COLO668 (cell line): Measurements from ENCODE around the gene MTMR1.

ENCODE experiments used
- DNase-seq: peaks from one replicate; lab custom pipeline; 2025; ENCODE audit not compliant: unreplicated experiment; lab: John Stamatoyannopoulos, UW

Gene MTMR1

GRCh38 chrX:150761819-150762216 is 68.6 kb downstream of the MTMR1 start:
- DNase-seq: no peak

DNA sequence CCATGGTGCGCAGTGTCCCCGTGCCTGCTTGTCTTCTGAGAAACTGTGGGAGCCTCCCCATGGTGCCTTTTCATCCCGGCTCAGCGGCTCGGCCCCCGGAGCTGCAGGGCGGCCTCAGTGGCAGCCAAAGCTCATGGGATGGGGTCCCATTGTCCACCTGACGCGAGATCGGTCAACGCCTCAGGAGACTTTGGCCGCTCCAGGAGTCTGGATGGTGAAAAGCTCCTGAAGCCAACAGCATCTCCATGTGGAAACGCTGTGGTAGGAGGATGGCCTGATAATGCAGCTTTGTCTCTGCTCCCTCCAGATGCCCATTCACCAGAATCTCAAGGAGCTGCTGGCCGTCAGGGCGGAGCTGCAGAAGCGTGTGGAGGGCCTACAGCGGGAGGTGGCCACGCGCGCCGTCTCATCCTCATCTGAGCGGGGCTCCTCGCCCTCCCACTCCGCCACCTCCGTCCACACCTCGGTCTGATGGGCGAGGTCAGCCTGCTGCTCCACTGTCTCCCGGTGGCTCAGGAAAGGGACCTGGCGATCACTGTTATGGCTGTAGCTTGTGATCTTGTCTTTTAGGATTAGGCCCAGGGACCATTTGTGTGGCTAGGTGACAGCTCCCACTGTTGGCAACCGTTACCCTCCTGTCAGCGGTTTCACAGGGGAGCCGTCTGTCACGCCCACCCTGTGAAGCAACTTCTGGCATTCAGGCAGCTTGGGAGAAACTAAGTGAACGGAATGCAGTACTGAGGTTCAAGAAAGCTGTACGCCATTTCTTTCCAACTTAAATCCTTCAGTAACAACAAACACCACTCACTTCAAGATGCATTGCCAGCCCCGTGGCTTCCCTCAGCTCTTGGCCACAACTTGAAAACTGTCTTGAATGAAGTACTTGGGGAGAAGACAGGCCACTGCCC is 69.3 kb downstream of the MTMR1 start:
- no peak for DNase-seq

- no peak for DNase-seq
Measured at GRCh38 chrX:150763303-150763797, 70.2 kb downstream of the MTMR1 start.

GRCh38 chrX:150763810-150764209 is 70.6 kb downstream of the MTMR1 start:
- no peak for DNase-seq

- no peak for DNase-seq
Measured at GRCh38 chrX:150765237-150765636, 72.0 kb downstream of the MTMR1 start.

DNA sequence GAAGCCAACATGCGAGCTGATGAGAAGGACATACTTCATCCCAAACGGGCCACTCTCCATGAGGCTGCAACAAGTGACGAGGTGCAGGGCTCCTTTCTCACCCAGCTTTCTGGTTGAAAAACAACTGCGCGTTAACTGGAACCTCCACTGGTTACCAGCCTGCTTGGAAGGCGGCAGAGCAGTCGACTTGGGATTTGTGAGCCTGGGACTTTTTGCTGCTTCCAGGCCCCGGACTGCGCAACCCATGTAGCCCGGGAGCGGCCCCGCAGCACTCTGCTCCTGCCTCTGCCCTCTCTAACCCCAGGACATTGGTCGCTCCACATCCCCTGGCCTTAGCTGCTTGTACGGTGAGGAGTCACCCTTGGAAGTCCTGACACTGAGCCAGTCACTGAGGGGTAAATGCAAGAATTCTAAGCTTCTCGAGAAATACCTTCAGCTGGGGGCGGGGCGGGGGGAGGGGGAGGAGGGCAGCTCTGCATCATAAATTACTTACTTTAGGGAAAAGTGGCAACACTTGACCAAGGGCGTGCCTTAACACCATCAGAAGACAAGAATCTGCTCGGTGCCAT is 72.7 kb downstream of the MTMR1 start:
- DNase-seq: no peak

GRCh38 chrX:150766351-150767044 is 73.3 kb downstream of the MTMR1 start:
- DNase-seq: no peak

- no peak for DNase-seq
Measured at GRCh38 chrX:150767045-150767395, 73.8 kb downstream of the MTMR1 start.

DNA sequence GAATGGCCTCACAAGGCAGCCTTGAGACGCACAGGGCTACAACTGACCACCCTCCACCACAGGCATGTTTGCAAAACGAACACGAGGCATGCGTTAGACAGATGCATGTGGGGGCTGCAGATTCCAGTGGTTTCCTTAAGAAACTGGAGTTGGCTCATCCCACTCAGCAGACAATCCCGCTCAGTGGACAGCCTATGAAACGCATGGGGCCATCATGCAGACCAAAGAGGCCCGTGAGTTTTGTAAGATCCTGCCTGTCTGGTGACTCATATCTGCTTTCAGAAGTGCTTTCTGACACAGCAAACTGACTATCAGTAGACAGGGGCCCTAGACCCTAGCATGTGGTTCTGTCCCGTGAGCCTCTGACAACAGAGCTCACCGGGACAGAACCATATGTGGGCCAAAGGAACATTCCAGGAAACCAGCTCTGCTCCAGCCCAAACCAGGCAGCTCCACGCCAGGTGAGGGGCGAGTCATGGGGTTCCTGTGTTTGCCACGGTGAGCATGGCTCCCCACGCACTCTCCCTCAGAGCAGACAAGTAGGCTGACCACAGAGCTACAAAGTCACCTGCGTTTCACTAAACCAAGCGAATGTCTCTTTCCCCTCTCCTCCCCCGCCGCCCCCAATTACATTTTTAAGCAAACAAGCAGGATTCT is 74.4 kb downstream of the MTMR1 start:
- no peak for DNase-seq

DNA sequence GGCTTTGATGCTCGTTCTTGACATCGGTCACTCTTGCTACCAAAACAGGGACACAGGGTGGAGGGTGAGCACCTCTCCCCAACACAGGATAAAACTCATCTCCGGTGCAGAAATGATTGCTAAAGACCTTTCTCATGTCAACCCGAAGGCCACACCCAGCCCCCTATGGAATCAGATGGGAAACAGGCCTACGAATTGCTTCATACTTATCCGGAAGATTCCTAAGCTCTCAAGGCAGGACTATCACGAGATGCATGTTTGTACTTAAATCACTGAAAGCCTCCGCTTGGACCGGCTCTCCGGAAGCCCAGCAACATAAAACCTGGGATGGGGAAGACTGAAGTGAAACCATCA is 74.9 kb downstream of the MTMR1 start:
- DNase-seq: no peak

DNA sequence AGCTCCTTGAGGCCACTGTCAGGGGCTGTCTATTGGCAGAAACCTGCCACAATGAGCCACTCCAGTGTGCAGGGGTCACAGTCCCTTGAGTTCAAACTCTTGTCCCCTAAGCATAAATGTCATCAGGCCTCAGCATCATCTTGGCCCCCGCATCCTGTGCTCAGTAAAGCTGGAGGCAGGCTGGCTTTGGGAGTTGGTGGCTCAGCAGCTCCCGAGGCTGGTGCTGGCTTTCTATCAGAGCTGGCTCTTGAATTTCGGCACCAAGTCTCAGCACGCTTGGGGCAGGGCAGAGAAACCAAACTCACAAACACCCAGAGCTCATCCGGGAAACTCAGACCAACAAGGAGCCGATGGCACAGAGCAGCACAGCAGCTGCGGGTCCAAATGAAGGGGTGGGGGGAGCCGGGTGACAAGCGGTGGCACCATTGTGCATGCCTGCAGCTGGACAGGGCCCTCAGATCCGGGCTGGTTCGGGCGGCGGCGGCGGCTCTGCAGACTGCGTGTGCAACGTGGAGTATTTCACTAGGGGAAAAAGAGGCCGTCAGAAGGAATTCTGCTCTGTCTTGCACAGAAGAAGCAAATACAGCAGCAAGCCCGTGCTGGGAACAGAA is 75.5 kb downstream of the MTMR1 start:
- no peak for DNase-seq

- DNase-seq: no peak
Measured at GRCh38 chrX:150769408-150769807, 76.2 kb downstream of the MTMR1 start.

- DNase-seq: no peak
Measured at GRCh38 chrX:150770623-150771022, 77.4 kb downstream of the MTMR1 start.

GRCh38 chrX:150771116-150771515 is 77.9 kb downstream of the MTMR1 start:
- peak; percentile 70 for DNase-seq

- peak; percentile 88 for DNase-seq
Measured at GRCh38 chrX:150772150-150772970, 79.2 kb downstream of the MTMR1 start.

DNA sequence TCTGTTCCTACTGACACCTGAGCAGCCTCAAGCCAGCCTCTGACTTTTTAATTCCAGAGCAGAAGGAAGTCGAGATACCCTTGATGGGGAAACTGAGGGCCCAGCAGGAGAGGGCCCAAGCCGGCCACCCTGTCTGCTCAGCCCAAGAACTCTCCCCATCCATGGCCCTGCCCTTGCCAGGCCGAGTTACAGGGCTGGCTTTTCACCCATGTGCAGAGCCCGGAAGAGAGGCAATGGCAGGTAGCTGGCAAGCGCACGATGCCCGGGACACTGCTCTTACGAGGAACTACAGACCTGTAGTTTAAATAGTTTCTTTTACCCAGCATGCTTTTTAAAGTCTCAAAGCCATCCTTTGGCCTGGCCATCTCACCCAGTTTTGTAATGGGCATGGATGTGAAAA is 79.9 kb downstream of the MTMR1 start:
- DNase-seq: no peak

GRCh38 chrX:150773634-150774033 is 80.4 kb downstream of the MTMR1 start:
- DNase-seq: no peak

GRCh38 chrX:150774798-150775568 is 81.8 kb downstream of the MTMR1 start:
- DNase-seq: no peak

DNA sequence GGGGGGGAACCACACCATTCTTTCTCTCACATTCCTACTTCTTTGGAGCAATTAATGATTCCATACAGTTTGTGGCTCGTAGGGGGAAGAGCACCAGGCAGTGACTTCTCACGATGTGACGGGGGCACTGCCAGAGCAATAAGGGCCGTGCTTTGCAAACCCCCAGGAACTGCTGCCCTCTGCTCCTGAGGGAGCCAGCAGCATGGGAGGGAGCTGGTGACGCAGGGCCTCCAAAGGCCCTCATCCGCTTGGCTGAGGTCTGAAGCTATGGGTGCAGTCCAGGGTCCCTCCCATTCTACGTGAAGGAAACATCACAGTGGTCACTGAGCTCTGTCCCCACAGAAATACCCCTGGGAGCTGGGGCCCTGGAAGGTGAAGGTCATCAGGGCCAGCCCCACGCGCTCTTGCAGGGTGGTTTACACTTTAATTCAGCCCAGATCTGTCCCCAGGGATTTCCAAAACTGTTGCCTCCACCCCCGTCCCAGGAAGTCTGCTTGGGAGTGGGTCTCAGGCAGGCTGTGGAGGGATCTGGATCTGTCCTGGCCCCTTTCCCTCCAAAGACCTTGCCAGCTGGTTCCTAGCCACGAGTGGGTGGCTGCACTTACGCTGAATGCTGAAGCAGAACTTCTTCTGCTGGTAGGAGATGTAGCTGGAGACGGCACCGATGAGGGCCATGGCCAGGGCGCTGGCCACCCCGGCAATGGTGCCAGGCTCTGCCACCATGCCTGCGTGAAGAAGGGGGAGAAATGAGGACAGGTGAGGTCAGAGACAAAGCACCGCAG is 82.6 kb downstream of the MTMR1 start:
- DNase-seq: no peak
